Stimulated activated CD4-positive, alpha-beta T cell treated with anti-CD3 and anti-CD28 coated beads, Interleukin-1b, Interleukin-23, amount 100 ng/mL, for 24 hours (primary cell): Measurements from ENCODE around the gene TREX2.

Source experiments
- DNase-seq, 4 experiments: peaks; one replicate each; pipeline ENCODE4 v3.0.0-alpha.2; 2020; ENCODE audit warnings: low read depth in 4 of 4, low spot score in 1 of 4

The TREX2 gene, protein sequence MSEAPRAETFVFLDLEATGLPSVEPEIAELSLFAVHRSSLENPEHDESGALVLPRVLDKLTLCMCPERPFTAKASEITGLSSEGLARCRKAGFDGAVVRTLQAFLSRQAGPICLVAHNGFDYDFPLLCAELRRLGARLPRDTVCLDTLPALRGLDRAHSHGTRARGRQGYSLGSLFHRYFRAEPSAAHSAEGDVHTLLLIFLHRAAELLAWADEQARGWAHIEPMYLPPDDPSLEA

GRCh38 chrX:153445856-153446635 is at the start of gene TREX2:
Gene TREX2, minus strand, starts transcription at chrX:153446056. Its CDS starts 626 bp downstream, at chrX:153445430.
- no peak for DNase-seq

GRCh38 chrX:153495362-153495751 is 49.5 kb upstream of the TREX2 start:
- DNase-seq, result no peak

DNA sequence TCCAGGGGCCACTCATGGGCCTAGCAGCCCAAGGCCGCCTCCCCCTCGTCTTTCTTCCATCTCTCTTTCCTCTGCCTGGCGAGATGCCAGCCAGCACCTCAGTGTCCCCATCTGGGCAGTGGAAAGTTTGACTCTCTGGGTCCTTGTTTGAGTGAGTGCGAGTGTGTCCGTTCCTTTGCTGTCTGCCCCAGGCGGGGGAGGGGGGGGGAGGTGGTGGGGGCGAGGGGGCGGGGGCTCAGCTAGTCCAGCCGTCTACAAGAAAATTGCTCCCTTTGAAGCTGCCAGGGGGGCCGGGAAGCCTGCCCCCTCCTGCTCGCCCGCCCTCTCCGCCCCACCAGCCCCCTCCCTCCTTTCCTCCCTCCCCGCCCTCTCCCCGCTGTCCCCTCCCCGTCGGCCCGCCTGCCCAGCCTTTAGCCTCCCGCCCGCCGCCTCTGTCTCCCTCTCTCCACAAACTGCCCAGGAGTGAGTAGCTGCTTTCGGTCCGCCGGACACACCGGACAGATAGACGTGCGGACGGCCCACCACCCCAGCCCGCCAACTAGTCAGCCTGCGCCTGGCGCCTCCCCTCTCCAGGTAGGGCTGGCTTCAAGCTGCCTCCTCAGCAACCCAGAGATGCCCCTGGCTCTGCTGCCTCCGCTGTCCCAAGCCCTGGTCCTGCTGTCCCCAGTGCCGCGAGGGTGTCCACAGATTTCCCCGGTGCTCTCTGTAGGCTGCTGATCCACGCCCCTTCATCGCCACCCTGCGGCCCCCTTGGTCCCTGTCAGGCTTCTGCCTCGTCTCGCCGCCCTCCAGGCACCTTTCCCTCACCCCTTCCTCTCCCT is 48.9 kb upstream of the TREX2 start, which contains the start of gene BGN:
BGN (plus strand) TSS at position 440 of the 821 bp plus-strand sequence. CDS start 9,652 bp downstream, outside the sequence.
- DNase-seq, result no peak

DNA sequence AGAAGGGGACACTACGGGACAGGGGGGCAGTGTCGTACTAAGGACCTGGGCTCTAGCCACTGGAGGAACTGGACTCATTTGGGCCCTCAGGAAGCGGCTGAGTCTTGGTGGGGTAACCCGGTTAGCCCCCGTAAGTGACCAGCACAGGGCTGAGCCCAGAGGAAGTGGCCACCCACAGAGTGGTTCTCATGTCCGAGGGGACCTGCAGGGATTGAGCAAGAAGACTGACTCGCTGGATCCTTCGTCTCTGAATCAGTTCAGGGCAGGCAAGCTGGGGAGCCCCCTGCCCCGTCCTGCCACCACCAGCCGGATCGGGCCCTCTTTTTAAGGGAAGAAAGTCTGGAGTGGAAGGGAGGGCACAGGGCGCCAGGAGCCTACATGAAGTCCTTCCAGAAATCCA is 48.2 kb upstream of the TREX2 start:
- no peak for DNase-seq

DNA sequence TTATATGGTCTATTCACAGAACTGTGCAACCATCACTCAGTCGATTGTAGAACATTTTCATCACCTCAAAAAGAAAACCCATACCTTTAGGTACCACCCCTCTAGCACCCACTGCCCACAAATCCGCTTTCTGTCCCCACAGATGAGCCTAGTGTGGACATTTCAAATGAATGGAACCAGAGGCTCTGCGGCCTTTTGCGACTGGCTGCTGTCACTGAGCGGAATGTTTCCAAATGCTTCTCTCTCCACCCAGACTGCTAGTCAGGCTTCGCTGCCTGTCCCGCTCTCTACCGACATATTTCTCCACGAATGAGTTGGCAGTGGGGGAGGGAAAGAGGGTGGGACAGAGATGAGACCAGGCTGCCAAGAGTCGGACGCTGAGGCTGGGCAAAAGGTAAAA is 47.2 kb upstream of the TREX2 start:
- DNase-seq, result no peak

DNA sequence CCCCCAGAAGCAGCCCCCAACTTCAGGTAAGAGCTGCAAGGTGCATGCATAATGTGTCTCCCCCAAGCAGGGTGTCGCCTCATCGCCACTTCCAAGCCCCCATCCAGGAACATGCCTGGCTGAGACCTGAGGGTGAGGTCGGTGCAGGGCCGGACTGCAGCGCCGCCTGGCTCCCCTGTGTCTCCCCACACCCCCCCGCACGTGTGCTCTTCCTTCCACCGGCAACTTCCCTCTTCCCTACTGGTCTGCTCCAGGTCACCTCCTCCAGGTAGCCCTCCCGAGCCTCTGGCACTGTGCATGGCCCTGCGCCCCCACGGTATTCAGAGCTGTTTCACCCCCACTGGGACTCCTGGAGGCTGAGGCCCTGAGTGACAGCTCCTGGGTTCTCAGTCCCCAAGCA is 46.7 kb upstream of the TREX2 start:
- no peak for DNase-seq

- DNase-seq, result no peak
Measured at GRCh38 chrX:153491918-153492317, 46.1 kb upstream of the TREX2 start.

DNA sequence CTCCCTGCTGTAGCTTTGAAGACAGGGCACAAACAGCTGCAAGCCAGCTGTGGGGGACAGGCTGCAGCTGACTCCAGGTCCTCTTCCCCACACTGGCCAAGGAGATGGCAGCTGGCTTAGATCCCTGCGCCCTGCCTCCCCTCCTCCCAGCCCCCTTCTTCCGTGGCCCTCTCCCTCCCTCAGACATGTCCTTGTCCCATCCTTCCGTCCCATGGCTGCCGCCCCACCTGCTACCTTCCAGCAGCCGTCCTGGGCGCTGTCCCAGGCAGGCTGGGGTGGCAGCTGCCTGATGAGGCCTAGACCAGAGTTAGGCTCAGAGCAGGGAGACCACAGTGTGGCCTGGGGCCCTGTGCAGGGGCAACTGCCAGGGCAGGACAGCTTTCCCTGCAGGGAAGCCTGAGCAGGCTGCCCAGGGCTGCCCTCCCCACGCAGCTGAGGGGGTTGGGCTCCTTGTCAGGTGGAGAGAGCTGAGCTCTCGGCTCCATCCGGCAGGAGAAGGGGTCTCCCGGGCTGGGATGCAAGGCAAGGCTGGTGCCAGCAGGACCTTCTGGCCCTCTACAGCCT is 45.6 kb upstream of the TREX2 start:
- no peak for DNase-seq

GRCh38 chrX:153490217-153490930 is 44.5 kb upstream of the TREX2 start:
- no peak for DNase-seq

- DNase-seq, result no peak
Measured at GRCh38 chrX:153488231-153488914, 42.5 kb upstream of the TREX2 start.

DNA sequence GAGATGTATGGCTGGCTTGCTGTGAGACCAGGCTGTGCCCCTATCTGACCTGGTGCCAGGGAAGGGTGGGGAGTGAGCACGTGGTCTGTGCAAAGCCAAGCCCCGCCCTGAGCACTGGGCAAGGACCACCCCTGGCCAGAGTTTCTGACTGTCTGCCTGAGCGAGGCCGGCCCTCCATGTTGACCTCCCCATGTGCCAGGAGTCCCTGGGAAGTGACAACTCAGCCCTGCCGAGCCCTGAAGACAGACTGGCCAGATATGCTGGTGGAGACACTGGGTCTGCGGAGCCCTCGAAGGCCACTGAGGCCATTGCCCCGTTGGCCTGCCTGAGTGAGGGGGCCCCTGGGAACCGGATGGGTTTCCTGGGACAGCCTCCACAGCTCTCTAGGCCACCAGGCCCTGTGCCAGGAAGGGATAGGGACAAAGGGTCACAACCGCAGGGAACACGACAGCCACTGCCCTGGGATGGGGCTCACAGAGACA is 41.8 kb upstream of the TREX2 start:
- no peak for DNase-seq

GRCh38 chrX:153486171-153486570 is 40.3 kb upstream of the TREX2 start:
- DNase-seq, result no peak

DNA sequence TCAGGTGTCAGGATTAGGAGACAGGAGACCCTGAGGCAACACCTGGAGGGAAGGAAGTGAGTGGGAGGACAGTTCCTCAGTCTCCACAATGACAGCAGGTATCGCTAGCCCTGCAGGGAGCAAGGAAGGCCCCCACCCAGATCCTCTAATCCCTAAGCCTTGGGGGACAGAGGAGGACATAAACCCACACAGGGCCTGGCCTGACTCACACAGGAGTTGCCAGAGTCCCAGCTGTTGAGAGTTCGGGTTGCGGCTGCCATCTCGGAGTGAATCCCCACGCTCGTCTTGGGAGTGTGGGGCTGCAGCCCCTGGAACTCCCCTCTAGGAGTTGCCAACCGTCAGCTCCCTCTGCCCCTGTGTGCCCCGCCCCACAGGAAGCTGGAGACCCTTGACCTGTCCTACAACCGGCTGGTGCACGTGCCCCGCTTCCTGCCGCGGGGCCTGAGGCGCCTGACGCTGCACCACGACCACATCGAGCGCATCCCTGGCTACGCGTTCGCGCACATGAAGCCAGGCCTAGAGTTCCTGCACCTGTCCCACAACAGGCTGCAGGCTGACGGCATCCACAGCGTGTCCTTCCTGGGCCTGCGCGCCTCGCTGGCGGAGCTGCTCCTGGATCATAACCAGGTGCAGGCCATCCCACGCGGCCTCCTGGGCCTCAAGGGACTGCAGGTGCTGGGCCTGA is 39.7 kb upstream of the TREX2 start:
- DNase-seq, result no peak

DNA sequence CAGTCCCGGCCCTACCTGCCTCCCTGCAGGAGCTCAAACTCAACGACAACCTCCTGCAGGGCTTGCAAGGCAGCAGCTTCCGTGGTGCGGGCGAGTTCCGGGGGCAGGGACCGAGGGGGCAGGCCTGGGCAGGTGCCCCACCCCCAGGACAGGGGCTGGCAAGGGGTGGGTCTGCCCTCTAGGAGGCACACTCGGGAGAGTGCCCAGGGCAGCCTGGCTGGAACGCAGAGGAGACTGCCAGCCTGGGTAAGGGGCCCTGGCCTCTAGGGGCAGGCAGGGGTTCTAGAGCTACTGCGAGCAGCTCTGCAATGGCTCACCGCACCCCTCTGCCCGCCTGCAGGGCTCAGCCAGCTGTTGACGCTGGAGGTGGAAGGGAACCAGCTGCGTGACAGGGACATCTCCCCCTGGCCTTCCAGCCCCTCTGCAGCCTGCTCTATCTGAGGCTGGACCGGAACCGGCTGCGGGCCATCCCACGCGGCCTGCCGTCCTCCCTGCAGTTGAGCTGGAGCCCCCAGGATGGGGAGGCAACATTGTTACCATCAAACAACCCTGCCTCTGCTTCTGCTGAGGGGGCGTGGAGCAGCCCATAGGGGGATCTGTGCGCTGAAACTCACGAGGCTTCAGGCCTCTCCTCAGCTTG is 36.6 kb upstream of the TREX2 start:
- no peak for DNase-seq

DNA sequence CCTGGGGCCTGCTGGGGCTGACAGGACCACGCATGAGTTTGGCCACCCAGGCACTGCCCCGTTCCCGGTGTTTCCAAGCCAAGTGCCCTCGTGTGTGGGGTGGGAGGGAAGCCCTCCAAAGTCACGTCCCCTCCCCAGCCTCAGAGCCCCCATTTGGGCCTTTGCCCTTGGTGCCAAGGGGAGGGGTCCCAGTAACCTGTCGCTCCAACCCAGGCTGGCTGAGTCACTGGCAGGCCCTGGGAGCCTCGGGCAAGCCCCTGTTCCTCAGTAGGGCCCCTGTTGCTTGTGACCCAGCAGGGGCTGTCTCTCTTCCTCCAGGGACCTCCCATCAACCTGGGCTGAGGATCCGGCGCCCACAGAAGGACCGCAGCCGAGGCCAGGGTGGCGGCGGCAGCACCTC is 35.2 kb upstream of the TREX2 start:
- no peak for DNase-seq

DNA sequence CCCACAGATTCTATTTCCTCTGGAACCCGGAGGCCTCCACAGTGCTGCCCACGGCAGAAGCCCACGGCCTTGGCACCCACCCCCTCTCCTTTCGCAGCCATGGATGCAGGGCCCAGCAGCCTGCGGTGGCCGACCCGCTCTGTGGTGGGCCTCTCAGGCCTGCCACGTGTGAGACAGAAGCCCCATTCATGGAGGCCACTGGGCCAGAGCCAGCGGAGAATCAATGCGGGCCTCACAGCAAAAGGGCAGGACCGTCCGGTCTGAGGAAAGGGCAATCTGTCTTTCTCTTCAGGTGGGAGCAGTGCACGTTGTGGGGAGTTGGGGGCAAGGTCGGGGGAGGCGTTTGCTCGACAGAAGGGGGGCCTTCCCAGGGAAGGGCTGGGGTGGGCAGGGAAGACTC is 32.9 kb upstream of the TREX2 start:
- no peak for DNase-seq

GRCh38 chrX:153477901-153478300 is 32.0 kb upstream of the TREX2 start:
- no peak for DNase-seq

DNA sequence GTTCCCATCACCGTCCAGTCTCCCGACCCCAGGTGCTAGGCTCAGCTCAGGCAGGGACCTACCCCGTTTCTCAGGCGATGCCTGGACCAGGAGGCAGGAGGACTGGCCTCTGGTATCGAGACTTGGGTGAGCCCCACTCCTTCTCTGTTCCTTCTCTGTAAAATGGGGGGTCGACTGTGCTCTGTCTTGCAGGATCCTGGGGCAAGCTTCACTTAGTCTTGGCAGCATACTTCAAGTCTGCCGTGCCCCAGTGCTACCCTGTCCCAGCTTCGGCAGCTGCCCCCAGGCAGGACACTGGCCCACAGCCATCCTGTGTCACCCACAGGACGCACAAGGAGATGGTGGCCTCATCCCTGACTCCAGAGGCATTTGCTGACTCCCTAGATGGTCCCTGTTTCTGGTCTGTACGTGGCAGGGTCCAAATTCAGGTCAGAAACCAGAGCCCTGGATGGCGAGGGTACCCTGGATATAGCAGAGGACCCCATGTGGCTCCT is 31.6 kb upstream of the TREX2 start:
- no peak for DNase-seq
